HG02885 (cell line): ENCODE data around the gene SLF2.
A peak's percentile ranks its signal among the peaks of the same experiment; 100 is the strongest.

Source experiments
- ATAC-seq: cut with Tn5 transposase; IDR thresholded peaks from one replicate; pipeline ENCODE4 v1.9.1; 2021; ENCODE audit warnings: mild to moderate bottlenecking; ENCODE audit not compliant: unreplicated experiment, poor library complexity

The SLF2 gene

GRCh38 chr10:100996678-100997359, 84.1 kb downstream of the SLF2 start:
- no peak for ATAC-seq

- ATAC-seq, result peak; percentile 35
These were observed 84.8 kb downstream of the SLF2 start for GRCh38 chr10:100997360-100998182.

DNA sequence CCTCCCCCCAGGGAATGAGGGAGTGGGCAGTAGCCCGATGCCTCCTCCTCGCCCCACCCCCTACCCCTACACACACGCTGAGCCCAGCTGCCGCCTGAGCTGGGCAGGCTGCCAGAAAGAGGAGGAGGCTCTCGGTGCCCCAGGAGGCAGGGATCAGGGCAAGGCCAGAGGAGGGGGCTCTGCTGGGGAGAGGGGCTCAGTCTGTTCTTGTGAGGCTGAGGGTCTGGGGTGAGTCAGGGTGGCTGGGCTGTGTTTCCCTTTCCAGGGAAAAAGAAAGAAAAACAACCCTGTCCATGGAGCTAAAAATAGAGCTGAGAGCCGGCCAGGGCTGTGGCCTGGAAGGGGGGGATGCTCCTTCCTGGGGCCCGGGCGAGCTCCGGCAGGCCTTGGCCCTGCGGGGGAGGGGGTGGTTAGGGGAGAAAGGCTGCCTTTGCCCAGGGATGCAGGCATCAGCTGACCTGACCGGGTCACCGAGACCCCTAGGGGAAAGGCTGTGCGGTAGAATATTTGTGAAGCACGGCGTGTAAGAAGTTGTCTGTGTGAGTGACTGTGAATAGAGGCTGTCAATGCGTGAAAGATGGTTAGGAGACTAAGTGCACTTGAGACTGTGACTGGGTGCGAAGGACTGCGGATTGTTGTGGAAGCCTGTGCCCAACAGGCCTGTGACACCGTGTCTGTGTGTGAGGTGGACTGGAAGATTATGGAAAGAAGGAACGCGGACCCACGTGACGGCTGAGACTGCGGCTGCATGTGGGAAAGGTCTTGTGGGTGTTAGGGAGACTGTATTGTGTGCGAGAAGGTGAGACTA, 85.6 kb downstream of the SLF2 start:
- peak; percentile 25 for ATAC-seq

DNA sequence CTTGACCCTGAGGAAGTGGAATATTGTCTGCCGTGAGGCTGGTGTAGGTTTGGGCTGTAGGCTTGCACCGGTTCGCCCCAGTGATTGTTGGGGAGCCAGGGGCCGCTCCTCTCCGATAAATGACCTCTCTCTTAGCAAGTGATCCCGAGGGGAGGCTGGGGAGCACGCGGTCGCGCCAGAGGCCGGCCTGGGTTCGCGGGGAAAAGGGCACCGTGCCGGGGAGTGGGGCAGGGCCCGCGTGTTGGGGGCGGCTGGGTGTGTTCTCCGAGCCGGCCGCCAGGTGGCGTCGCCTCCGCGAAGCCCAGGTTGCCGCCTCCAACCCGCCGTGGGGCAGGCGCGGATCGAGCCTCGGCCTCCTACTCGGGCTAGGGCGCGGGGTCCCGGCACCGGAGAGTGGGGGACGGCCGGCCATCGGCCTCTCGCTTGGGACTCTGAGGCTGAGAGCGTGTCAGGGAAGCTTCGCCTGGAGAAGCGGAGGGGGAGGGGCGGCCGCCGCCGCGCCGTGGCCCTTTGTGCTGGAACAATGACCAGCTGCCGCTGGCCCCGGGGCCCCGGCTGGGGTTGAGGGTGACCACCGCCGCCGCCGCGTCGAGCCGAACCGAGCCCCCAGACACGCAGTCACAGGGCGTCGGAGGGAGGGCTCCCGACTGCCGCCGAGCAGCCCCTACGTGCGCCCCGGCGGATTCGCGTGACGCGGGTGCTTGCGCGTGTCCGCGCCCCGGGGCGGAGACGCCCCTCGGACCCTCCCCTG, 86.4 kb downstream of the SLF2 start:
- peak; percentile 59 for ATAC-seq

DNA sequence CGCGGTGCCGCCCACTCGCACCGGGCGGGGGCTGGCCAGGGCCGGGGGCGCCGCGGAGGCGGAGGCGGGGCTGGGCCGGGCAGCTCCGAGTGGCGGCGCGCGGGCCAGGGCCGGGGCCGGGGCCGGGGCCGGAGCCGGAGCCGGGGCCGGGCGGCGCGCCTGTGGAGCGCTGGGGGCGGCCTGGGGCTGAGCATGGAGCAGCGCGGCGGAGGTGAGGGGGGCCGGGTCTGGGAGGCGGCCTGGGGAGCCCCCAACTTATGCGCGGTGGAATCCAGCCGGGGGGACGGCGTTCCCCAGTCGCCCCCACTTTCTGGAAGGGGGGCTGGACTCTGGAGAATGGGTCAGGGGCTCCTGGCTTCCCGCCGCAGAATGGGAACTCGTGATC, 87.0 kb downstream of the SLF2 start, which contains the start of gene LZTS2:
LZTS2 (plus strand) TSS at position 67 of the 385 bp plus-strand sequence. CDS start 2,731 bp downstream, outside the sequence.
- ATAC-seq, result no peak

DNA sequence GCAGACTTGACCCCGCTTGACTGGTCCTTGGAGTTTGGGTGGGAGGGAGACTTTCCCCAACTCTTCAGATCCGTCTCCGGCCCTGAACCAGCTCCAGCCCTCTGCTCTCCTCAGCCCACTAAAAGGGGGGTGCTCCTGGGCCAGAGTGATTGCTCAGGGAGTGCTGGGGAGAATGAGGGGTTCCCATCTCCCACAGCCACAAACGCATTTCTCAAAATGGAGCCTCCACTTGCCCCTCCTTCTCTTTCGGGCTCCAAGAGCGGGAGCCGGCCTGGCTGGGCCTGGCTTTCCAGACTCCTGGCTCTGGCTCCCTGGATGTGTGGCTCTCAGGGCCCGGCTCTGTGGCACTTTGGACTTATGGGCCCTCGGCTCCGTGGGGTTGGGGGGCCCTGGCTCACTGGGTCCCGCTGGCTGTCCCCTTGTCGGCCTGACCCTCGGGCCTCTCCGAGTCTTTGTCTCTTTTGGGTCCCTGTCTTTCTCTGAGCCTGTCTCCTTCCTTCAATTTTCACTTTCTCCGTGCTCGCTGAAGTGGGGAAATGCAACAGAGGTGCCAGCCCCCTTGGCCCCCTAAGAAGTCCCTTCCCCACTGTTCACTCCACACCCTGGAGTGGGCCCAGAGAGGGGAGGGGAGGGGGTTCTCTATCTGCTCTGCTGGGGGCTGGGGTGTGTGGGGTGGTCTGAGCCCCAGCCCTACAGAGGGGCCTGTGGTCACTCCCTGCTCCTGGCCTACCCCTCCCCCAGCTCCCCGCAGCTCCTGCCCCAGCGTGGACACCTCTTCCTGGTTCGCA, 87.6 kb downstream of the SLF2 start:
- ATAC-seq, result no peak

- ATAC-seq, result no peak
These were observed 88.3 kb downstream of the SLF2 start for GRCh38 chr10:101000915-101001658.

DNA sequence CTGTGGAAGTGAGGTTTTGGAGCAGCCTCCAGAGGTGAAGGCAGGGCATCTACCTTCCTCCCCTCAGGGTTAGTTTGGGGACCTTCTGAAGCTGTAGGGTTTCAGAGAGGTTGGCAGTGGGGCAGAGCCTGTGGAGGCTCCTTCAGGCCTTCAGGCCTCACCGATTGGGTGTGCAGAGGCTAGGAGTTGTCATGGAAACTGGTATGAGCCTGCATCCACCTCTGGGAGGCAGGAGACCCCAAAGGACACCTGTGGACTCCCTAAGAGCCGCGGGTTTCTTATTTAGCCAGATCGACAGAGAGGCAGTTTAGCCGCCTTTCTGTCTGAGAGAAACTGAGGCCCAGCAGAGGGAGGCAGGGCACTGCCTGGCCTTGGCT, 88.9 kb downstream of the SLF2 start:
- ATAC-seq, result no peak

DNA sequence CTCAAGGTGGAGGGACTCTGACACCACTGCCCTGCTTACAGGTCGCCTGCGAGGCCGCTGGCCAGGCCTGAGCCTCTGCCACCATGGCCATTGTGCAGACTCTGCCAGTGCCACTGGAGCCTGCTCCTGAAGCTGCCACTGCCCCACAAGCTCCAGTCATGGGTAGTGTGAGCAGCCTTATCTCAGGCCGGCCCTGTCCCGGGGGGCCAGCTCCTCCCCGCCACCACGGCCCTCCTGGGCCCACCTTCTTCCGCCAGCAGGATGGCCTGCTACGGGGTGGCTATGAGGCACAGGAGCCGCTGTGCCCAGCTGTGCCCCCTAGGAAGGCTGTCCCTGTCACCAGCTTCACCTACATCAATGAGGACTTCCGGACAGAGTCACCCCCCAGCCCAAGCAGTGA, 89.7 kb downstream of the SLF2 start:
- no peak for ATAC-seq

DNA sequence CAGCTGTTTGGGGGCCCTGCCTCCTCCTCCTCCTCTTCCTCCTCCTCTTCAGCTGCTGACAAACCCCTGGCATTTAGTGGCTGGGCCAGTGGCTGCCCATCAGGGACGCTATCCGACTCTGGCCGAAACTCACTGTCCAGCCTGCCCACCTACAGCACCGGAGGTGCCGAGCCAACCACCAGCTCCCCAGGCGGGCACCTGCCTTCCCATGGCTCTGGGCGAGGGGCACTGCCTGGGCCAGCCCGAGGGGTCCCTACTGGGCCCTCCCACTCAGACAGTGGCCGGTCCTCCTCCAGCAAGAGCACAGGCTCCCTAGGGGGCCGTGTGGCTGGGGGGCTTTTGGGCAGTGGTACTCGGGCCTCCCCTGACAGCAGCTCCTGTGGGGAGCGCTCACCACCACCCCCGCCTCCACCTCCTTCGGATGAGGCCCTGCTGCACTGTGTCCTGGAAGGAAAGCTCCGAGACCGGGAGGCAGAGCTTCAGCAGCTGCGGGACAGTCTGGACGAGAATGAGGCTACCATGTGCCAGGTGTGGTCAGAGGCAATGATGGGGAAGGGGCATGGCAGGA, 91.0 kb downstream of the SLF2 start:
- ATAC-seq, result no peak

DNA sequence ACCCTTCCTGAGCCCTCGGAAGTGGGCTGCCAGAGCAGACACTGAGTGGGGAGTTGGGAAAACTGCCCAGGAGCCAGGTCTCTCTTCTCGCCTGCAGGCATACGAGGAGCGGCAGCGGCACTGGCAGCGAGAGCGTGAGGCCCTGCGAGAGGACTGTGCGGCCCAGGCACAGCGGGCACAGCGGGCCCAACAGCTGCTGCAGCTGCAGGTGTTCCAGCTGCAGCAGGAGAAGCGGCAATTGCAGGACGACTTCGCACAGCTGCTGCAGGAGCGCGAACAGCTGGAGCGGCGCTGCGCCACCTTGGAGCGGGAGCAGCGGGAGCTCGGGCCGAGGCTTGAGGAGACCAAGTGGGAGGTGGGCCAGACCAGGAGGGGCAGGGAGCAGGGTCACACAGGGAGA, 92.6 kb downstream of the SLF2 start:
- no peak for ATAC-seq

- no peak for ATAC-seq
These were observed 93.3 kb downstream of the SLF2 start for GRCh38 chr10:101005869-101006567.

GRCh38 chr10:101006593-101007098, 93.9 kb downstream of the SLF2 start:
- no peak for ATAC-seq

GRCh38 chr10:101007099-101007711, 94.4 kb downstream of the SLF2 start:
- no peak for ATAC-seq

DNA sequence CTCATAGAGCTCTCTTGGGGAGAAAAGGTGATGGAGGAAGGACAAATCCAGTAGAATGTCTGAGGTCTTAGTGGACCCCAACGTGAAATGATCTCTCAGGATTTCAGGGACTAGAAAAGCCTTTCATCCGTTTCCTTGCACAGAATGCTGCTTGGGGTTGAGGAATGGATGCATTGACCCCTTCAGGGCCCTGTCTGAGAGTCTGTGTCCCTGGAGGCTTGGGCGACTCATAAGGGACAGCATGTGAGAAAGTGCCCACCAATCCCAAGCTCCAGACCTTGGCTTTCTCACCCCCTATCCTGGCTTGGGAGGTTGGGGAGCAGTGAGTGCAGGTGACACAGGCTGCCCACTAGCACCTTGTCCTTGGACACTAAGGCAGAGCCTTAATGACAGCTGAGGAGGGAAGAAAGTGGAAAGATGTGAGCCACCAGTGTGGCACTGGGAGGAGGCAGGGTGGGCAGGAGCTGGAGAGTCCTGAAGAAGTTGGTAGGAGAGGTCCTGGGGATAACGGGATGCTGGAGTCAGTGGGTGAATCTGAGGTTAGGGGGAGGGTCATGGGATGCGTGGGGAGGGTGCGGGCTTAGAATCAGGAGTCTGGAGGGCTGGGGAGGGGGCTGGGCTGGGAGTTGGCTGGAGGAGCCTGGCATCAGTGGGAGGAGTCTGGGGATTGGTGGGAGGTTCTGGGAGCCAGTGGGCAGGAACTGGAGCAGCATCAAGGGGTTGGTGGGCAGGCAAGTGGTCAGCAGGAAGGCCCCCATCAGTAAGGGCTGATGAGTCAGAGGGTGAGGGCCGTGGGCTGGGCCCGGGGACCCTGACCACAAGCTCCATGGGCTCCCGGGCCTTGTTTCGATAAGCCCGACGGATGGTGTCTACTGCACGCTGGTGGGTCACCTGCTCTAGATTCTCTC, 95.4 kb downstream of the SLF2 start:
- no peak for ATAC-seq

- no peak for ATAC-seq
These were observed 96.2 kb downstream of the SLF2 start for GRCh38 chr10:101008823-101009423.
